Adrenal gland (tissue), 12 donors: ENCODE results near the gene CDC34. TPM values are rescaled to one million over a fixed set of nuclear protein-coding genes. Genes with fewer than 3 reads are reported as not detected.

Source experiments
- DNase-seq, 7 donors: peaks; one replicate each; pipeline ENCODE4 v3.0.0-alpha.2; 2019 to 2020
- H3K27ac ChIP-seq, 5 donors: fragments of 200-600 bp; sonication (generic) in 4 of 5; 1 replicate in 3 of 5; 2 replicates in 2 of 5; pipeline versions ENCODE4 v1.5.1 to v1.8.0; 2016 to 2020; ENCODE audit warnings: mild to moderate bottlenecking in 1 of 5
- H3K27me3 ChIP-seq: fragments of 200-600 bp; 2 replicates; pipeline ENCODE4 v1.8.0; 2021
- H3K36me3 ChIP-seq, 2 donors: fragments of 200-600 bp; replicated peaks in 1 of 2; 1 replicate in 1 of 2; 2 replicates in 1 of 2; pipeline versions ENCODE4 v1.5.1 to v1.8.0; 2018 to 2022
- H3K4me1 ChIP-seq, 2 donors: fragments of 200-600 bp; replicated peaks in 1 of 2; 1 replicate in 1 of 2; 2 replicates in 1 of 2; pipeline versions ENCODE4 v1.5.1 to v1.8.0; 2018 to 2021
- H3K4me3 ChIP-seq, 4 donors: fragments of 200-600 bp; sonication (generic) in 3 of 4; one replicate each; pipeline ENCODE4 v1.5.1; 2016 to 2018
- H3K9me3 ChIP-seq, 3 donors: fragments of 200-600 bp; sonication (generic) in 1 of 3; replicated peaks in 1 of 3; 1 replicate in 2 of 3; 2 replicates in 1 of 3; pipeline versions ENCODE4 v1.5.1 to v1.8.0; 2016 to 2021
- CTCF ChIP-seq, 6 experiments: fragments of 450-650 bp in 4 of 6; fragments of 200-600 bp in 2 of 6; sonication (generic) in 1 of 6; IDR thresholded peaks; 1 replicate in 5 of 6; 2 replicates in 1 of 6; pipeline versions ENCODE4 v1.5.1 to v1.8.0; 2016 to 2021; ENCODE audit warnings: antibody characterized with exemption in 6 of 6, mild to moderate bottlenecking in 2 of 6, moderate library complexity in 1 of 6
- POLR2A ChIP-seq, 2 donors: fragments of 450-650 bp; IDR thresholded peaks; one replicate each; pipeline ENCODE4 v1.6.1; 2017; ENCODE audit warnings: antibody characterized with exemption in 2 of 2, mild to moderate bottlenecking in 2 of 2, moderate library complexity in 1 of 2
- WGBS, 4 donors: extraction: QIAGEN DNeasy Blood & Tissue Kit in 2 of 4; methylation state at CpG; one replicate each; pipeline versions ENCODE4 v1.1.5 to v1.1.7; 2013 to 2017; 5-methylcytosine and 5-hydroxymethylcytosine counted together
- intact Hi-C, 2 donors: fragments of 100-400 bp; cut with DNase I; formaldehyde crosslinking; loops; one replicate each; pipeline versions ENCODE4 v1.14.1 to v1.15.0; 2022 to 2023
- polyA plus RNA-seq, 3 donors: library from polyadenylated mRNA; stranded (reverse); fragments of 200-250 nt in 2 of 3; fragments of 350-450 nt in 1 of 3; fragmentation: Illumina TruSeq in 1 of 3; extraction: RNeasy Lipid Tissue Mini Kit (QIAGEN cat#74804) in 1 of 3; gene quantifications; one replicate each; pipeline ENCODE4 v1.2.3, GENCODE V29; 2013 to 2014
- total RNA-seq, 9 donors: library from RNA; depleted of rRNA in 4 of 9; stranded (reverse); fragments of >200 nt in 4 of 9; fragments of 120-200 nt in 1 of 9; fragmentation: NEBNext Ultra II Directional in 1 of 9; extraction: Animal tissue kit (Norgen Biotek cat#: 25700) in 1 of 9; gene quantifications; one replicate each; pipeline versions ENCODE4 v1.1.0 to v1.2.4, GENCODE V29; 2013 to 2023
- donor health status: healthy with polysubstance abuse.
- donor health status: Bipolar disorder and iron deficiency.
- donor health status: DM: yes; HTN: yes; CAD: no.
- donor health status: DM: no; HTN: no; CAD: no.
- donor health status: DM: no; HTN: no; CAD: no.
- donor health status: DM: yes; HTN: yes; CAD: no.

Gene CDC34
- total and polyA plus RNA-seq, 12 donors: 22.2 to 151 (median 64.9) TPM

GRCh38 chr19:566844-567243 is 35.3 kb downstream of the CDC34 start:
- TF ChIP-seq CTCF (IDR thresholded peaks at IDR 0.05): no peak
- no peak for TF ChIP-seq POLR2A (IDR thresholded peaks at IDR 0.05)
- no peaks in the 10 kb centered on the region for H3K36me3 ChIP-seq
- intact Hi-C loops: loop anchor here in 1 of 2 donors (5.0 kb wide), 1 partner anchor 35 kb away; the partner anchor contains the start of gene CDC34
- H3K4me3 ChIP-seq: no peak overlapping the region
- WGBS, 4 donors: 75 to 83% (median 81%) methylated on average over 16 of the region's 16 CpGs
- H3K27me3 ChIP-seq: no peaks in the 10 kb centered on the region
- no peaks in the 10 kb centered on the region for H3K9me3 ChIP-seq
- peak overlapping the region in 2 of 5 donors; percentile 26 to 52 for H3K27ac ChIP-seq
- H3K4me1 ChIP-seq: peaks cover 8 to 10% of the 10 kb centered on the region in 2 donors
- no peak for DNase-seq

GRCh38 chr19:567296-567900 is 35.8 kb downstream of the CDC34 start:
- Histone ChIP-seq H3K4me1 (peaks cover 8 to 11% of the 10 kb centered on the region in 2 donors), H3K27ac (peak overlapping the region in 1 of 5 donors; percentile 52), H3K9me3 (no peaks in the 10 kb centered on the region), H3K27me3 (no peaks in the 10 kb centered on the region), H3K4me3 (no peak overlapping the region), H3K36me3 (no peaks in the 10 kb centered on the region)
- WGBS, 4 donors: 91 to 96% (median 94%) methylated on average over 21 to 22 of the region's 22 CpGs
- DNase-seq: no peak
- intact Hi-C loops: loop anchor here in 1 of 2 donors (5.0 kb wide), 1 partner anchor 35 kb away; the partner anchor contains the start of gene CDC34
- TF ChIP-seq POLR2A (IDR thresholded peaks at IDR 0.05) (no peak), CTCF (IDR thresholded peaks at IDR 0.05) (no peak)

- 73 to 87% (median 79%) methylated on average over 14 to 18 of the region's 25 CpGs for WGBS, 4 donors
- Histone ChIP-seq H3K4me1 (peaks cover 26 to 30% of the 10 kb centered on the region in 2 donors), H3K27me3 (no peaks in the 10 kb centered on the region), H3K36me3 (no peaks in the 10 kb centered on the region), H3K4me3 (no peak overlapping the region), H3K9me3 (no peaks in the 10 kb centered on the region), H3K27ac (no peak overlapping the region)
- intact Hi-C loops: no loop called here
- DNase-seq: peak in 2 of 7 donors; percentile 36 to 50
- TF ChIP-seq POLR2A (IDR thresholded peaks at IDR 0.05) (no peak), CTCF (IDR thresholded peaks at IDR 0.05) (no peak)
Measured at GRCh38 chr19:570251-570686, 38.7 kb downstream of the CDC34 start.

GRCh38 chr19:570937-571565 is 39.5 kb downstream of the CDC34 start:
- 3 to 7% (median 4%) methylated on average over 32 to 45 of the region's 45 CpGs for WGBS, 4 donors
- H3K27ac ChIP-seq: peak overlapping the region; percentile 47 to 94 (median 76)

More at GRCh38 chr19:570937-571565, 39.5 kb downstream of the CDC34 start:
- Histone ChIP-seq H3K36me3 (no peaks in the 10 kb centered on the region), H3K9me3 (no peaks in the 10 kb centered on the region), H3K27me3 (no peaks in the 10 kb centered on the region), H3K4me3 (peak overlapping the region in 2 of 4 donors; percentile 22 to 47), H3K4me1 (peaks cover 34 to 38% of the 10 kb centered on the region in 2 donors)
- TF ChIP-seq CTCF (IDR thresholded peaks at IDR 0.05) (no peak), POLR2A (IDR thresholded peaks at IDR 0.05) (peak in 1 of 2 donors; percentile 17)
- DNase-seq: peak; percentile 50 to 82 (median 74)
- intact Hi-C loops: no loop called here
